DND-41 (cell line): Measurements from ENCODE around the gene KRTAP10-8.

Experiments used
- EZH2 ChIP-seq: IDR thresholded peaks from 3 replicates; pipeline ENCODE4 v1.6.1; 2012; ENCODE audit warnings: borderline replicate concordance, low read depth, mild to moderate bottlenecking, moderate library complexity, low read length, inconsistent platforms; ENCODE audit not compliant: severe bottlenecking
- TF ChIP-seq, protein P1 (sequence below): IDR thresholded peaks from 2 replicates; pipeline ENCODE4 v1.5.1; 2012; ENCODE audit warnings: borderline replicate concordance, low read length, moderate library complexity, mild to moderate bottlenecking; ENCODE audit not compliant: poor library complexity, severe bottlenecking; ENCODE audit errors: extremely low read depth

DNA sequence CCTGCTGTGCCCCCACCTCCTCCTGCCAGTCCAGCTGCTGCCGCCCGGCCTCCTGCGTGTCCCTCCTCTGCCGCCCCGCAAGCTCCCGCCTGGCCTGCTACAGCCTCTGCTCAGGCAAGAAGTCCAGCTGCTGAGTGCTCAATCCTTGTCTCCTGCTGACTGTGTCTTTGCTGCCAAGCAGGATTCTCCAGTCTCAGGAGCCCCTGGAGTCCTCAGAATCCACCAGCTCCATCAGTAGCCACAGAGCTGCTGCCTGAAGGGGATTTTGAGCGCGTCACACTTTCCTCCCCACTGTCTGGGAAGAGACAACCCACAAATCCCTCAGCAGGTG is 35.3 kb downstream of the KRTAP10-8 start:
- no peak for TF ChIP-seq EZH2
- TF ChIP-seq, protein P1, sequence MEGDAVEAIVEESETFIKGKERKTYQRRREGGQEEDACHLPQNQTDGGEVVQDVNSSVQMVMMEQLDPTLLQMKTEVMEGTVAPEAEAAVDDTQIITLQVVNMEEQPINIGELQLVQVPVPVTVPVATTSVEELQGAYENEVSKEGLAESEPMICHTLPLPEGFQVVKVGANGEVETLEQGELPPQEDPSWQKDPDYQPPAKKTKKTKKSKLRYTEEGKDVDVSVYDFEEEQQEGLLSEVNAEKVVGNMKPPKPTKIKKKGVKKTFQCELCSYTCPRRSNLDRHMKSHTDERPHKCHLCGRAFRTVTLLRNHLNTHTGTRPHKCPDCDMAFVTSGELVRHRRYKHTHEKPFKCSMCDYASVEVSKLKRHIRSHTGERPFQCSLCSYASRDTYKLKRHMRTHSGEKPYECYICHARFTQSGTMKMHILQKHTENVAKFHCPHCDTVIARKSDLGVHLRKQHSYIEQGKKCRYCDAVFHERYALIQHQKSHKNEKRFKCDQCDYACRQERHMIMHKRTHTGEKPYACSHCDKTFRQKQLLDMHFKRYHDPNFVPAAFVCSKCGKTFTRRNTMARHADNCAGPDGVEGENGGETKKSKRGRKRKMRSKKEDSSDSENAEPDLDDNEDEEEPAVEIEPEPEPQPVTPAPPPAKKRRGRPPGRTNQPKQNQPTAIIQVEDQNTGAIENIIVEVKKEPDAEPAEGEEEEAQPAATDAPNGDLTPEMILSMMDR = no peak
